ENCODE measurements around the gene WDR38.

GRCh38 chr9:124813501-124814163, 39.6 kb upstream of the WDR38 start:
- TF ChIP-seq POLR2A (IDR thresholded peaks at IDR 0.05) (no peak), CTCF (IDR thresholded peaks at IDR 0.05) (no peak)
